ENCODE measurements around the gene CCT7. TPM values are rescaled to one million over a fixed set of nuclear protein-coding genes. Genes with fewer than 3 reads are reported as not detected.

The CCT7 gene
- total and polyA plus RNA-seq, 10 of the 15 experiments (the other 5 are each of a cell fraction or from before 2014, with no cell fraction given) = 206 to 598 (median 486) TPM

GRCh38 chr2:73223821-73224220, 10.3 kb upstream of the CCT7 start:
- DNase-seq (ENCODE audit: low read depth, low spot score) = no peak
- H3K36me3 ChIP-seq (ENCODE audit: control insufficient read depth in 2 of 2, insufficient read depth in 2 of 2, low read length in 1 of 2) = peaks cover 5 to 22% of the 10 kb centered on the region in 2 experiments; a peak in 2 of 4 replicates

More at GRCh38 chr2:73223821-73224220, 10.3 kb upstream of the CCT7 start:
- H3K4me1 ChIP-seq (ENCODE audit: control insufficient read depth, insufficient read depth, low read length) = no peaks in the 10 kb centered on the region
- intact Hi-C loops (cut with micrococcal nuclease; ENCODE audit: unreplicated experiment) = no loop called here
- BruUV-seq (replicated peaks) = no TSS peak
- no peak overlapping the region for H2AFZ ChIP-seq (ENCODE audit: control insufficient read depth, low read depth, low read length)
- H3K4me3 ChIP-seq = no peak overlapping the region
- no peaks in the 10 kb centered on the region for H3K79me2 ChIP-seq (ENCODE audit: control insufficient read depth, insufficient read depth, low read length)
- POLR2A ChIA-PET = interaction anchor here (1.7 kb wide), 1 partner anchor 9 kb away, joined by 4 read pairs; no protein-coding TSS in a partner anchor
- no peak overlapping the region for H3K9ac ChIP-seq (ENCODE audit: control insufficient read depth, insufficient read depth, low read length)
- no peaks in the 10 kb centered on the region for H3K27me3 ChIP-seq (replicated peaks in 1 of 2; ENCODE audit: control insufficient read depth in 2 of 2, insufficient read depth in 2 of 2, low read length in 1 of 2)
- in situ Hi-C loops (cut with MboI) = no loop called here
- TF ChIP-seq KDM1A (IDR thresholded peaks at IDR 0.05; ENCODE audit: borderline replicate concordance) = no peak
- TF ChIP-seq KAT2A (conservative IDR thresholded peaks at IDR 0.05; ENCODE audit: control insufficient read depth, low read depth, low read length) = no peak
- TF ChIP-seq MYC (IDR thresholded peaks at IDR 0.05; ENCODE audit: insufficient read depth, insufficient read length, insufficient replicate concordance, low read length, severe bottlenecking) = no peak
- no peak for TF ChIP-seq TCF7 (IDR thresholded peaks at IDR 0.05; ENCODE audit: borderline replicate concordance)
- no peak for TF ChIP-seq BCL3 (IDR thresholded peaks at IDR 0.05; ENCODE audit: borderline replicate concordance, insufficient read depth, low read depth, low read length, poor library complexity, severe bottlenecking)
- TF ChIP-seq SMAD1 (IDR thresholded peaks at IDR 0.05; ENCODE audit: low read depth, partially characterized antibody) = no peak
- no peak for TF ChIP-seq SREBF1 (IDR thresholded peaks at IDR 0.05; ENCODE audit: low read length)
- TF ChIP-seq JUNB (IDR thresholded peaks at IDR 0.05) = no peak
- TF ChIP-seq NR2F1 (conservative IDR thresholded peaks at IDR 0.05) = no peak
- TF ChIP-seq CTCF (IDR thresholded peaks at IDR 0.05 in 2 of 3, conservative IDR thresholded peaks at IDR 0.05 in 1 of 3; ENCODE audit: control insufficient read depth in 2 of 3, extremely low read depth in 1 of 3, insufficient read depth in 1 of 3, low read depth in 3 of 3, low read length in 3 of 3) = no peak
- no peak for TF ChIP-seq SUZ12 (IDR thresholded peaks at IDR 0.05; ENCODE audit: unreplicated experiment)
- TF ChIP-seq CBFB (IDR thresholded peaks at IDR 0.05; ENCODE audit: low read depth) = no peak
- SMC1A ChIA-PET (ENCODE audit: uncharacterized antibody, unreplicated experiment) = no interaction called here
- no peak overlapping the region for H3K27ac ChIP-seq (ENCODE audit: control insufficient read depth, insufficient read depth)
- FAIRE-seq (no peak), ATAC-seq (no peak)
- CTCF ChIA-PET = interaction anchor here (2.2 kb wide), 1 partner anchor 11 kb away, joined by 13 read pairs; the partner anchor contains the start of gene SMYD5
- no peaks in the 10 kb centered on the region for H3K9me3 ChIP-seq (replicated peaks; ENCODE audit: control insufficient read depth, insufficient read depth, low read length)
- no peaks in the 10 kb centered on the region for H4K20me1 ChIP-seq (ENCODE audit: control insufficient read depth, insufficient read depth)
- H3K4me2 ChIP-seq (ENCODE audit: control insufficient read depth, insufficient read depth) = no peak overlapping the region
- 90% methylated on average over 4 of the region's 4 CpGs for WGBS (ENCODE audit: insufficient coverage, insufficient replicate concordance, low lambda C conversion rate, missing lambda C conversion rate)
- RAD21 ChIA-PET (ENCODE audit: unreplicated experiment) = no interaction called here
